Gastroesophageal sphincter (tissue), 4 donors: ENCODE data around the gene PDE11A. TPM values are rescaled to one million over a fixed set of nuclear protein-coding genes. Genes with fewer than 3 reads are reported as not detected.

Source experiments
- ATAC-seq: fragments of 150-250 bp; one replicate; pipeline ENCODE4 v1.9.1; 2016; ENCODE audit warnings: mild to moderate bottlenecking, moderate library complexity
- H3K27ac ChIP-seq, 4 donors: fragments of 200-600 bp; sonication (generic) in 3 of 4; 1 replicate in 3 of 4; 2 replicates in 1 of 4; pipeline ENCODE4 v1.5.1; 2016 to 2019
- H3K27me3 ChIP-seq: fragments of 200-600 bp; sonication (generic); one replicate; pipeline ENCODE4 v1.5.1; 2019
- H3K36me3 ChIP-seq, 2 donors: fragments of 200-600 bp; sonication (generic); one replicate each; pipeline ENCODE4 v1.5.1; 2019; ENCODE audit warnings: control low read depth in 1 of 2
- H3K4me1 ChIP-seq, 3 donors: fragments of 200-600 bp; sonication (generic); 1 replicate in 2 of 3; 2 replicates in 1 of 3; pipeline ENCODE4 v1.5.1; 2016 to 2019; ENCODE audit warnings: control low read depth in 2 of 3
- H3K4me3 ChIP-seq, 2 donors: fragments of 200-600 bp; sonication (generic); one replicate each; pipeline ENCODE4 v1.5.1; 2019; ENCODE audit warnings: mild to moderate bottlenecking in 1 of 2, moderate library complexity in 1 of 2
- H3K9me3 ChIP-seq, 3 donors: fragments of 200-600 bp; sonication (generic); one replicate each; pipeline ENCODE4 v1.5.1; 2017 to 2019; ENCODE audit warnings: control low read depth in 2 of 3
- CTCF ChIP-seq, 4 experiments: fragments of 200-600 bp in 2 of 4; fragments of 450-650 bp in 2 of 4; sonication (generic) in 1 of 4; IDR thresholded peaks; one replicate each; pipeline ENCODE4 v1.5.1; 2017 to 2019; ENCODE audit warnings: antibody characterized with exemption in 4 of 4, mild to moderate bottlenecking in 2 of 4, moderate library complexity in 2 of 4
- EP300 ChIP-seq: sonication (generic); formaldehyde crosslinking; IDR thresholded peaks from one replicate; pipeline ENCODE4 v1.6.1; 2017; ENCODE audit warnings: antibody characterized with exemption, mild to moderate bottlenecking
- POLR2A ChIP-seq, 2 donors: fragments of 450-650 bp; IDR thresholded peaks; one replicate each; pipeline ENCODE4 v1.6.1; 2017; ENCODE audit warnings: antibody characterized with exemption in 2 of 2, mild to moderate bottlenecking in 2 of 2, moderate library complexity in 1 of 2
- POLR2AphosphoS5 ChIP-seq: sonication (generic); formaldehyde crosslinking; IDR thresholded peaks from one replicate; pipeline ENCODE4 v1.6.1; 2017; ENCODE audit warnings: antibody characterized with exemption
- WGBS, 2 donors: methylation state at CpG; one replicate each; pipeline ENCODE4 v1.1.5; 2018; ENCODE audit warnings: low coverage in 1 of 2; 5-methylcytosine and 5-hydroxymethylcytosine counted together
- total RNA-seq, 4 donors: library from RNA; depleted of rRNA; stranded (reverse); fragments of >200 nt; gene quantifications; one replicate each; pipeline ENCODE4 v1.1.0, GENCODE V29; 2016

The PDE11A gene
- total RNA-seq, 4 donors from 2014 or later = 0.13 to 1.9 (median 0.16) TPM; not detected in 1

- no peak for TF ChIP-seq EP300
- no peak for TF ChIP-seq POLR2A (IDR thresholded peaks at IDR 0.05)
- TF ChIP-seq POLR2AphosphoS5 = no peak
- no peak for TF ChIP-seq CTCF (IDR thresholded peaks at IDR 0.05)
- Histone ChIP-seq H3K4me1 (no peaks in the 10 kb centered on the region), H3K36me3 (no peaks in the 10 kb centered on the region), H3K27me3 (no peaks in the 10 kb centered on the region), H3K9me3 (no peaks in the 10 kb centered on the region), H3K4me3 (no peak overlapping the region), H3K27ac (no peak overlapping the region)
- no peak for ATAC-seq
- WGBS, 2 donors = 85 to 88% methylated on average over 1 of the region's 1 CpG
Observed at GRCh38 chr2:178006710-178007109, 65.9 kb downstream of the PDE11A start.

GRCh38 chr2:178005756-178006155, 66.8 kb downstream of the PDE11A start:
- Histone ChIP-seq H3K4me1 (no peaks in the 10 kb centered on the region), H3K4me3 (no peak overlapping the region), H3K9me3 (no peaks in the 10 kb centered on the region), H3K27ac (no peak overlapping the region), H3K36me3 (no peaks in the 10 kb centered on the region), H3K27me3 (no peaks in the 10 kb centered on the region)
- no peak for ATAC-seq
- TF ChIP-seq CTCF (IDR thresholded peaks at IDR 0.05) (no peak), POLR2A (IDR thresholded peaks at IDR 0.05) (no peak), EP300 (no peak), POLR2AphosphoS5 (no peak)

- Histone ChIP-seq H3K27ac (no peak overlapping the region), H3K9me3 (no peaks in the 10 kb centered on the region), H3K36me3 (no peaks in the 10 kb centered on the region), H3K4me1 (no peaks in the 10 kb centered on the region), H3K27me3 (no peaks in the 10 kb centered on the region), H3K4me3 (no peak overlapping the region)
- no peak for TF ChIP-seq CTCF (IDR thresholded peaks at IDR 0.05)
- TF ChIP-seq POLR2AphosphoS5 = no peak
- no peak for TF ChIP-seq POLR2A (IDR thresholded peaks at IDR 0.05)
- no peak for TF ChIP-seq EP300
- ATAC-seq = no peak
Observed at GRCh38 chr2:178002038-178002437, 70.5 kb downstream of the PDE11A start.

- no peak for ATAC-seq
- TF ChIP-seq POLR2A (IDR thresholded peaks at IDR 0.05) (no peak), EP300 (no peak), CTCF (IDR thresholded peaks at IDR 0.05) (no peak), POLR2AphosphoS5 (no peak)
- Histone ChIP-seq H3K27ac (no peak overlapping the region), H3K36me3 (no peaks in the 10 kb centered on the region), H3K4me3 (no peak overlapping the region), H3K27me3 (peaks cover 4% of the 10 kb centered on the region), H3K9me3 (no peaks in the 10 kb centered on the region), H3K4me1 (no peaks in the 10 kb centered on the region)
- 66% methylated on average over 2 to 4 of the region's 4 CpGs for WGBS, 2 donors
Observed at GRCh38 chr2:177998996-177999395, 73.6 kb downstream of the PDE11A start.

GRCh38 chr2:177998006-177998405, 74.6 kb downstream of the PDE11A start:
- no peak for ATAC-seq
- Histone ChIP-seq H3K4me3 (no peak overlapping the region), H3K36me3 (no peaks in the 10 kb centered on the region), H3K27ac (no peak overlapping the region), H3K9me3 (no peaks in the 10 kb centered on the region), H3K27me3 (peaks cover 4% of the 10 kb centered on the region), H3K4me1 (no peaks in the 10 kb centered on the region)
- no peak for TF ChIP-seq POLR2A (IDR thresholded peaks at IDR 0.05)
- no peak for TF ChIP-seq POLR2AphosphoS5
- no peak for TF ChIP-seq CTCF (IDR thresholded peaks at IDR 0.05)
- TF ChIP-seq EP300 = no peak
- 44 to 55% methylated on average over 2 of the region's 2 CpGs for WGBS, 2 donors
